HG02852 (cell line): Measurements from ENCODE around the gene ADARB2.
A peak's percentile ranks its signal among the peaks of the same experiment; 100 is the strongest.
"Not testable (repeated sequence)": the region's sequence is repeated elsewhere in the genome, so short reads cannot be mapped to it uniquely, and the experiment has no call there.

Experiments
- ATAC-seq: cut with Tn5 transposase; IDR thresholded peaks from one replicate; pipeline ENCODE4 v1.9.1; 2021; ENCODE audit warnings: mild to moderate bottlenecking, moderate library complexity; ENCODE audit not compliant: unreplicated experiment

The ADARB2 gene

DNA sequence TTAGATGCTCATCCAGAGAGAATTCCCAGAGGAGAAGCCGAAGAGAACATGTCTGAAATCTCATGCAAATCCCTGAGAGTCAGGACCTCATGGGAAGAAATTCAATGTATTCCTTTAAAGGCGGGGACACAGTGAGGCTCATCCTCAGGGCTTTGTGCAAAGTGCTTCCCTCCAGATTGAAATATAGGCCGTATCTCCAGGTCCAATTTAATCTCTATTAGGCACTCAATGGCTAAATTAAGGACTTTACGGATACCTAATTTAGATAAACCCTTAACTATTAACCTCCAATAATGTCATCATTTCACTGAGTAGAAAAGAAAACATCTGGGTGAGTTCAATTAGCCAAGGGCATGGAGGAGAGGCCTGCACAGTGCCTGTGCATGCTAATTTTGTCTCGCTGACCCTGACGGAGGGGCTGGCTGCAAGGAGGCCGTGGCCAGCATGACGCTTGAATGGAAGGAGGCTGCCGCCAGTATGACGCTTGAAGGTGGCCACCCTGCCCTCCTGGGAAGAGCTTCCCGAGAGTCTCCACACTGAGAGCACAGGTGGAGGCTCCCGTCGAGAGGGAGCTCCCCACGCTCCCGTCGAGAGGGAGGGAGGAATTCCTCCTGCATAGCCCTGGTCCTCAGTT is 287.6 kb downstream of the ADARB2 start:
- no peak for ATAC-seq

DNA sequence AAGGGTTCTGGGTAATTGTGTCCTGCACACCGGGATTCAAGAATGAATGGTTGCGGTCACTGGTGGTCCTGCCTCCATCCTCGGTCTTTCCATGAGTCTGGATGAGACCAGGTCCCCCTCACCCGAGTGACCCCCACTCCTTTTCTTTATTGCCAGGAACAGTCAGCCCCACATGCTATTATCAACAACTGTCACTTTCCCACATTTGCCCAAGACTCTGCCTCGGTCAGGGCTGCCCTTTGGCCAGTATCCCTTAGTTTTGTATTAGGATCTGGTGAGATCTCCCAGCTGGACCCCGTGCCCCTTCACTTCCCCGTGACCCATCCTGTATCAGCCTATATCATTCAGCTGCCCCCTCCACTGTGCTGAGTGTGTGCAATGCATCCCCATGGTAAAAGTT is 288.3 kb downstream of the ADARB2 start:
- no peak for ATAC-seq

DNA sequence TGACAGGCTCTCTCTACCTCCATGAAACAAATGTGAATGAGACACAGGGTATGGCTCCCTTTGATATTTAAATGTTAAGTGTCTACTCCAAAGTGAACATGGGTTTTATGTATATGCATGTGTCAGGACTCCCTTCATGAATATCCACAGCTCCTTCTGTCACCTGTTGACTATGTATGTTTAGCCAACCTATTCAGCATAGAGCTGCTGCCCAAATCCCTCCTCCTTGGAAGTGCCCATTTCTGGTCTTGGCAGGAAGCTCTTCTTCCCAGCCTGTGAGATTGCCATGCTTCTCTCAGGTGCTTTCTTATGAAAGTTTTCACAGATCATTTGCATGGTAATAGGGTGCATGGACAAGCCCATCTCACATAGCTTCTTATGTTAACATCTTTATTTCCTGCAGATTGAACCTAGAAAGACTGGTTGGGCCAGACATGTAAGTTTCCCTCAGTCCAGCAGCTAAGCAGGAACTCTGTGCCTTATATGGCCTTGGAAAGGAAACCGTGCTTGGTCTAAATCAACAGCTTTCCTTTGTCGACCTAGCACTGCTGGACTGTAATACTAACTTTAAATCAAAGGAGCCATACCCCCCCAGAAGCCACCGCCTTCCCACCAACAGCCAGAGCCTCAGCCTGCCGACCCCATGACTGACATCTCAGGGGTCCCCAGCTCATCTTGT is 288.9 kb downstream of the ADARB2 start:
- ATAC-seq, result no peak

DNA sequence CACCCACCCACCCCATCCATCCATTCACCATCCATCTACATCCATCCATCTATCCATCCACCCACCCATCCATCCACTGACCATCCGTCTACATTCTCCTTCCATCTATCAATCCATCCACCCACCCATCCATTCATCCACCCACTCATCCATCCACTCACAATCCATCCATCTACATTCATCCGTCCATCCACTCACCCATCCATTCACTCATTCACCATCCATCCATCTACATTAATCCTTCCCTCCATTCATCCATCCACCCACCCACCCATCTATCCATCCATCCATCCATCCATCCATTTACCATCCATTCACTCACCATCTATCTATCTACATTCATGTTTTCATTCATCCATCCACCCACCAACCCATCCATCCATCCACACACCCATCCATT is 292.5 kb downstream of the ADARB2 start:
- ATAC-seq, result no peak

DNA sequence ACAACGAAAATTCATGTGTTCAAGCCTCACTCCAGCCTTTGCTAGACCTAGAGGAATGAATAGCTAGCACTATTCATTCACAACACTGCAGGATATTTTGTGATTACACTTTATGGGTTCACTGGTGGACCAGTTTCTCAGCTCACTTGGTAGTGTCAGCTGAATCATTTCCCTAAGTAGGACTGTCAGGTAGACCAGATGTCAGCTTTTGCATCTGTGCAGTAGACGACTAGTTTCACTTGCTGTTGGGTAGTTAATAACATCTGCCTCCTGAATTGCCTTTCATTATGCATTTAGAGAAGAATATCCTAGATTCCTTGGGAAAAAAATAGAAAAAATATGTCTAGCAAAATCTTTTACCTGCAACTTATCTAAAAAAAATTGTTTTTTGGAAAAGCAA is 296.4 kb downstream of the ADARB2 start:
- ATAC-seq, result no peak

DNA sequence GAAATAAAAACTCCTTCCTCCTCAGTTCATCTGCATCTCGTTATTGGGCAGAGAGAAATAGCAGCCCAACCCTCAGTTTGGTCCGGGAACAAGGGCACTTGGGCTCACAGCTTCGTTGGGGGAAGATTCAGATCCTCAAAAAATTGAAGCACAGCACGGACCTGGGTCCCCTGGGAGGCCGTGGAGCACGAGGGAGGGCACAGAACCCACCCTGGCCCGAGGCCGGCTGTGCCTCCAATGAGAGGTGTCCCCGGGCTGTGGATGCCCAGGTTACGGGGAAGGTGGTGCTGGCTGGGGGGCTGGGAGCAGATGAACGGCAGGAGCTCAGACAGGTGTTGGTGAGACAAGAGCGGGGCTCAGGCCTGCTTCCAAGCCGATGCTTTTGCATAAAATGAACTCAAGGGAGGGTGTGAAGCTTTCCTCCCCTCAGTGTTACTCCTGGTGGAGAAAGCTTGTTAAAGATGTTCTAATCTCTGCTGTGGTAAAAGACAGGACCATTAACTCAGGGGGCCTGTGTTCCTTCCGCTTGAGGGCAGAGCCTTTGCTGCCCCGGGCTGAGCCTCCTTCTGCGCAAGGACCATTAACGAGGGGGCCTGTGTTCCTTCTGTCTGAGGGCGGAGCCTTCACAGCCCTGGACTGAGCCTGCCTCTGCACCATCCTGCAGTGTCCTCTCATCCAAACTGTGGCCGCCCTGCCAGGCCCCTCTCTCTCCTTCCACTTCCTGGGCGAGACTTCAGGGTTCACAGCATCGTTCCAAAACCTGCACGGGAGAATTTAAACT is 302.2 kb downstream of the ADARB2 start:
- no peak for ATAC-seq

DNA sequence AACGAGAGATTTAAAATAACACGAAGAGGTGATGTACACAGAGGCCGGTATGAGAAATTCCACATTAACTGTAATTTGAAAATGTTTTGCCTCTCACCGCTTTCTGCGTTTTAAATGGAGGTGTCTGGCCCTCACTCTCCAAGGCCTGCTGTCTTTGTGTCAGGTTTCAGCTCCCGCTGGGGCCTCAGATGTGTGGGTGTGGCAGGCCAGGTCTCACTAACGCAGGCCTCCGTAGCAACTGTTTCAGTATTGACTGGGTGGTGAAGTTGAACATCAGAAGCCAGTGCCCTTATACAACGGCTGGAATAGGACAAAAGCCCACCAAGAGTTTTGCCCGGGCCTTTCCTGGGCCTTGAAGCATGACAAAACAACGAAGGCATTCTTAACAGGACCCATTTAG is 303.1 kb downstream of the ADARB2 start:
- no peak for ATAC-seq

DNA sequence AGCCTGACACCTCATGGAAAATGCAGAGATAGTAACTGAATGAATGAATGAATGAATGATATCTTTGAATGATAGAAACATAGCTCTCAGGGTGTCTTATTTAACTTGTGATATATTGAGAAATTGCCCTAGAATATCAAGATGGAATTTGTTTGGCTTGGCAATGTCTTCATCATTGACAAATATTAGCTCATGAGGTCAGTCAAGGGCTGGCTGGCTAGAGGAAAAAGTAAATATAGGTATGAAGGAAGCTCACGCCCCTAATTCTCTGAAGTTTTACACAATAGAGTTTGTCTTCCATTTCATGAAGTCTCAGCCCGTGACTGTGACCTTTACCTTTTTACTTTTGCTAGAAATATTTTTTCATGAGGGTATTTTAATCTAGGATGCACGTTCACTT is 305.2 kb downstream of the ADARB2 start:
- ATAC-seq, result no peak

DNA sequence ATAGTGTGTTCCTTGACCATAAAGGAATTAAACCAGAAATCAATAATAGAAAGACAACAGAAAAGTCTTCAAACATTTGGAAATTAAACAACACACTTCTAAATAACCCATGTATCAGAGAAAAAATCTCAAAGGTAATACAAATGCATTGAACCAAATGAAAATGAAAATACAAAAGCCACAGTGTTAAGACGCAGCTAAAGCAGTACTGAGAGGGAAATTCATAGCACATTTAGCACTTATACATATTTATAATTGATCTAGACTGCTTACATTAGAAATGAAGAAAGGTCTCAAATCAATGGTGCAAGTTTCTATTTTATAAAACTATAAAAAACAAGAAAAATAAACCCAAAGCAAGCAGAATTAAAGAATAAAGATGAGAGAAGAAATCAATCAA is 306.1 kb downstream of the ADARB2 start:
- no peak for ATAC-seq

DNA sequence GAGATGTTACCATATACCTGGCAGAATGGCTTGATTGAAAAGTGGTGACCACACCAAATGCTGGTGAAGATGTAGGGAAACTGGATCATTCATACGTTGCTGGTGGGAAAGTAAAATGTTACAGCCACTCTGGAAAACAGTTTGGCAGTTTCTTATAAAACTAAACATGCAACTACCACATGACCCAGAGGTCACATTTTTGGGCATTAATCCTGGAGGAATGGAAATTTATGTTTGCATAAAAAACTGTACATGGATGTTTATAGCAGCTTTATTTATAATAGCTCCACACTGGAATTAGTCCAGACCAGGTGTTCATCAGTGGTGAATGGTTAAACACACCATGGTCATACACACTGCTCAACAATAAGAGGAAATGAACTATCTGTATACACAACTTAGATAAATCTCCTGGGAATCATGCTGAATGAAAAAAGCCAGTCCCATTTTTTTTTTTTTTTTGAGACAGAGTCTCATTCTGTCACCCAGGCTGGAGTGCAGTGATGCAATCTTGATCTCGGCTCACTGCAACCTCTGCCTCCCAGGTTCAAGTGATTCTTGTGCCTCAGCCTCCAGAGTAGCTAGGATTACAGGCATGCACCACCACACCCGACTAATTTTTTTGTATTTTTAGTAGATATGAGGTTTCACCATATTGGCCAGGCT is 309.7 kb downstream of the ADARB2 start:
- not testable (repeated sequence) for ATAC-seq

DNA sequence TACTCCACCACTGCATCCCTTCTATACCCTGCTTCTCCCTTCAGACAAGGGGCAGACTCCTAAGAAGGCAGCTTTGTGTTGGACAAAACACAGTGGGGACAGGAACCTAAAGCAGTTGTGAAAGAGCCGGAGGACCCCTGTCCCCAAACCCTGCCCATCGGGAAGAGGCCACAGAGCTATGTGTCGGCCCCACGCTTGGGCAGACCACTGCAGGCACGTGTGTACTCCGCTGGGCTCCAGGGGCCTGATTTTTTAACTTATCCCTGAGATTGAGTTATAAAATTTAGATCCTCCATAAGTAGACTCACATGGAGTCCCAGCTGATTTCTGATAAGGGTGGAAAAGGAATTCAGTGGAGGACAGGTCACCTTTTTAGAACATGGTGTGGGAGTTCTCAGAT is 310.5 kb downstream of the ADARB2 start:
- ATAC-seq, result no peak

DNA sequence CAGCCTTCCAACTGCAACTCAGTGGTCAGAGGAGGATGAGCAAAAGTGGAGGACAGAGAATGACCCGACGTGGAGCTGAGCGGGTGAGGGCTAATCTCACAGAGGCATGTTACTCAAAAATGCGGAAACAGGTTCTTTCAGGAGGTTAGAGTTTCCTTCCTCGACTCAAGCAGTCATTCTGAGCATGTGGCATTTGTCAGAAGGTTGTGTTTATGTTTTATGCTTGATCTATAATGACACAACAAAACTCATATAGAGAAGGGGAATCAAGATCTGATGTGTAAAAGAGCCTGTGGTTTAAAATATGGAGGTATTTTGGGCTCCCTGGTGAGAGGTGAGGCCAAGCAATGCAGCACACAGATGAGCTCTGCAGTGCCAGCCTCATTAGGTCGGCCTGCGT is 311.4 kb downstream of the ADARB2 start:
- ATAC-seq, result peak; percentile 76

DNA sequence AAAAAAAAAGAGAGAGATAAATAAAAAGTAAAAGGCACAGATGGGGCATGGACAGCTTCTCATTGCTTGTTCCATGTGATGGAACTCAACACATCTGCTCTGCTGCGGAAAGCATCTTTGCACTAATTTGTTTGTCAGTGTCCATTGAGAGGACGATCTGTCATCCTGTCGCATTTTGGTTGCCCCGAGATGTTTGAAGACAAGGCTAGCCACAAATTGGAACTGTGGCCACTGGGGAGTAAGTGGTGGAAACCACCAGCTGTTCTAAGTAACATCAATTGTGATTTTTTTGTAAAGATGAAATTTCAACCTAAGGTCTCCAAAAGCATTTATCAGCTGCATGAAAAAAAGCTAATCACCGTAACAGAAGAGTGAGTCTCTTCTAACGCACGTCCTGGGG is 312.7 kb downstream of the ADARB2 start:
- no peak for ATAC-seq

DNA sequence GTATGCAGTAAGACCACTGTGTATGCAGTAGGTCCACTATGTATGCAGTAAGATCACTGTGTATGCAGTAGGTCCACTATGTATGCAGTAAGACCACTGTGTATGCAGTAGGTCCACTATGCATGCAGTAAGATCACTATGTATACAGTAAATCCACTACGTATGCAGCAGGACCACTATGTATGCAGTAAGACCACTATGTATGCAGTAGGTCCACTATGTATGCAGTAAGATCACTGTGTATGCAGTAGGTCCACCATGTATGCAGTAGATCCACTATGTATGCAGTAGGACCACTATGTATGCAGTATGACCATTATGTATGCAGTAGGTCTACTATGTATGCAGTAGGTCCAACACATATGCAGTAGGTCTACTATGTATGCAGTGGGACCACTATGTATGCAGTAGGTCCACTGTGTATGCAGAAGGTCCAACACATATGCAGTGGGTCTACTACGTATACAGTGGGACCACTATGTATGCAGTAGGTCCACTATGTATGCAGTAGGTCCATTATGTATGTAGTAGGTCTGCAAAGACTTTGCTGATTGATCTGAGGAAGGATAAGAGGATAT is 313.6 kb downstream of the ADARB2 start:
- ATAC-seq, result no peak

DNA sequence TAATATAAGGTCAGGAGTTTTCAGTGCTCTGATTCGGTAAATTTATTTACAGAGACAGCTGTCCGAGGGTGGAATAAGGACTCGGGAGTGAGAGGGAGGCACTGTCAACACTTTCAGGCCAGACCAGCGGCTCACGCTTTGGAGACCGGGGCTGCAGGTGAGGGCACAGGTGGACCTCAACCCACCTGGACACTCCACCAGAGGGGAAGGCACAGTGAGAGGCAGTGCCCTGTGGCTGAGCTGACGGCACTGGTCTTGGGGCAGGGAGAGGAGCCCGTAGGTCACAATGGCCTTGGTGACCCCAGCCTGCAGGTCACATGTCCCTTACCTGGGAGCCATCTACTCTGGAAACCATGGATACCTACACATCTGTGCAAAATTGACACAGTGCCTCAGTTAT is 315.1 kb downstream of the ADARB2 start:
- ATAC-seq, result no peak

DNA sequence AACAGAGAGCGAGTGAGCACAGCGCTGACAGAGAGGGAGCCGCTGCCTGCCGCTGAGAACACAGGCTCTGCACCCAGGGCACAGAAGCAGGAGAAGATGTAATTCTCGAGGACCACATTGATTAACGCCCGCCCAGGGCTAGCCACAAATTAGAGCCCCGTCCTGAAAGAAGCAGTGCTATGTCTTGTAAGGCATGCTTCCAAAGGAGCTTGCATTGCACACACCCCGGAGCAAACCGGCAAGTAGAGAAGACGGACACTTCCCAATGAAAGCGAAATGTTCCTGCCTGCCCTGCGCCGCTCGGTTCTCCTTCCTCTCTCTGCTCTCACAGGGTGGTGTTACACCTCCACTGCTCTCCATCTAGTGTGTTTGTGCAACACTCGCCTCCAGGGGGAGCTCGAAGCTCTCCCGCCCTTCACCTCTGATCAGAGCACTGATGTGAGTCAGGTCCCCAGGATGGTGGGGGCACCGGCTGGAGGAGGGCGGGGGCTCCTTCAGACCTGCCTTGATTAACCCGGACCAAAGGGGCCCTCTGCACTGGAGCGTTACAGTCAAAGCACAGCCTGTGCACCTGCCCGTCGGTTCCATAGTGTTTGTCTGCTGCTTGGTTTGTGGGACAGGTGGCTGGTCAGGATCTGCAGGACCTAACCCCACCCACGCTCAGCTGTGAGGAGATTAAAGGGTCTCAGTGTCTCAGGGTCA is 316.5 kb downstream of the ADARB2 start:
- ATAC-seq, result peak; percentile 92

DNA sequence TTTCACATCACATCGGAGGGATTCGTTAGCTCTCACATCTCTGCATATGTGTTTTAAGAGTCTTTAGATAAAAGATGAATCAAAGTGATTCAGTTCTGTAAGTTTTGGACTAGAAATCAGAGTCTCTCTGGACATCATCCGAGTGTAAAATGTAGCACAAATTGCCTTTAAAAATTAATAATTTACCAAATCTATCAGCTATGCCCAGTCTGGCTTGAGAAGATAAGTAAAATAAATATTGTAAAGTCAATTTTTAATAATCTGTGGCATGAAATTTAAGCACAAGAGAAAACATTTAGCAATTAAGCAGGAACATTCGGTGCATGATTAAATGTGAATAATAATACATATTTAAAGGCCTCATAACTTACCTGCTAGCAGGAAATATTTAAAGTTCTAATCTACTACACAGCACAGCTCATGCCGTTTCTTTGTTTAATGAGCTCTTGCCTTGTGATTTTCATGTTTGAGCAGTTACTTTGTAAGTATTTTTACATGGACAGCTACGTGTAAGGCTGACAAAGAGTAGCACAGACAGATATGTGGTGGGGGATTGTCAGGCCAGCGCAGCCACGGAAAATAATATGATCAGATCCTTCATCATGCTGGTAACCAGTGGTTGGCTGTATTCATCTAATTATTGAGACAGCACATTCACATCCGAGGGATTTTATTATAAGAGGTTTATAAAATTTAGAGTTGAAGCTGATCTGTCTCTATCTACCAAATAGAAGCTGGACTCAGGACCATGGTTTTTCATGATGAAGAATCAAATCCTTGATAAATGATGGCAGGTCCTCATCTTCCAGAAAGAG is 317.3 kb downstream of the ADARB2 start:
- no peak for ATAC-seq

DNA sequence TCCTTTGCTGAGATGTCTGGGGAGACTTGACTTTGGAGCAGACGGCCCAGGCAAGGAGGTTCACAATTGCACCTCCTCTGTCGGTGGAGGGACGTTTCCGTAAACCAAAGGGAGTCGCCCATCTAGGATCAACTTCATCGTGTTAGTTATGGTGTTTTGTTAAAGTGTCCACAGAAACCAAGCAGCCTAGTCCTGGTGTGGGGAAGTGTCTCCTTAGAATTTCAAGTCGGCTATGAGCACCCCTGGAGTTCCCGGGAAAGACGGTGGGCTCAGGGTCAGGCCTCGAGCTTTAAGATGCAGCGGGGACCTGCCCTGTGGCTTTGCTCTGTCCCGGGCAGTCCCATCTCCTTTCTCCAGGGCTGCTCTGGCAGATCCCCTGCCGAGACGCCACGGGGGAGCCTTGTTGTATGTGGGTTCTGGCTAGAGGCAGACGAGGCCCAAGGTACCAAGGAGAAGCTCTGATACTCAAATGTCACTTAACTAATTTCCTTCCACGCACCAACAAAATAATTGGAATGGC is 319.2 kb downstream of the ADARB2 start:
- ATAC-seq, result no peak

DNA sequence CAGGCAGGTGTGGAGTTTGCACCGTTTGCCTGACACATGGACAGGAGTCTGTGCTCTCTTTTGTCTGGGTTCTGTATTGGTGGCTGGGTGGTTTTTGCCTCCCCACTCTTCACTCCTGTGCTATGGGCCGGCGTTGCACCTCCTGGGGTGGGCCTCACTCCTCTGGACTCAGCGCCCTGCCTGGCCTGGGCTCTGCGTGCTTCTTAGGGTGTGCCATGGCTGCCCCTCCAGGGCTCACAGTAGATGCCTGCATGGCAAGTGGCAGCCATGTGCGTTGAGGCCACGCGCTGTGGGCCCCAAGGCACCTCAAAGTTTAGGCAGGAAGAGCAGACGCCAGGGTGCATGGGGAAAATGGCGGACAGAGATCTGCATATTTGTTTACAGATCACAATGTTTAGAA is 319.8 kb downstream of the ADARB2 start:
- no peak for ATAC-seq
